Uterus (tissue), 2 donors: ENCODE results near the gene RBM24.

ENCODE experiments used
- CTCF ChIP-seq, 4 experiments: fragments of 200-600 bp in 2 of 4; fragments of 450-650 bp in 2 of 4; sonication (generic) in 2 of 4; IDR thresholded peaks; one replicate each; pipeline ENCODE4 v1.5.1; 2016 to 2019; ENCODE audit warnings: antibody characterized with exemption in 4 of 4, mild to moderate bottlenecking in 2 of 4, moderate library complexity in 1 of 4
- POLR2A ChIP-seq, 2 donors: fragments of 450-650 bp; IDR thresholded peaks; one replicate each; pipeline ENCODE4 v1.6.1; 2016; ENCODE audit warnings: antibody characterized with exemption in 2 of 2, mild to moderate bottlenecking in 1 of 2, moderate library complexity in 1 of 2

GRCh38 chr6:17292600-17293133 lies 11.5 kb downstream of the RBM24 start:
- no peak for TF ChIP-seq POLR2A (IDR thresholded peaks at IDR 0.05)
- no peak for TF ChIP-seq CTCF (IDR thresholded peaks at IDR 0.05)
